ENCODE data around the gene APBB1IP.
A peak's percentile ranks its signal among the peaks of the same experiment; 100 is the strongest.
"Not testable (repeated sequence)": the region's sequence is repeated elsewhere in the genome, so short reads cannot be mapped to it uniquely, and the experiment has no call there.

Gene APBB1IP

DNA sequence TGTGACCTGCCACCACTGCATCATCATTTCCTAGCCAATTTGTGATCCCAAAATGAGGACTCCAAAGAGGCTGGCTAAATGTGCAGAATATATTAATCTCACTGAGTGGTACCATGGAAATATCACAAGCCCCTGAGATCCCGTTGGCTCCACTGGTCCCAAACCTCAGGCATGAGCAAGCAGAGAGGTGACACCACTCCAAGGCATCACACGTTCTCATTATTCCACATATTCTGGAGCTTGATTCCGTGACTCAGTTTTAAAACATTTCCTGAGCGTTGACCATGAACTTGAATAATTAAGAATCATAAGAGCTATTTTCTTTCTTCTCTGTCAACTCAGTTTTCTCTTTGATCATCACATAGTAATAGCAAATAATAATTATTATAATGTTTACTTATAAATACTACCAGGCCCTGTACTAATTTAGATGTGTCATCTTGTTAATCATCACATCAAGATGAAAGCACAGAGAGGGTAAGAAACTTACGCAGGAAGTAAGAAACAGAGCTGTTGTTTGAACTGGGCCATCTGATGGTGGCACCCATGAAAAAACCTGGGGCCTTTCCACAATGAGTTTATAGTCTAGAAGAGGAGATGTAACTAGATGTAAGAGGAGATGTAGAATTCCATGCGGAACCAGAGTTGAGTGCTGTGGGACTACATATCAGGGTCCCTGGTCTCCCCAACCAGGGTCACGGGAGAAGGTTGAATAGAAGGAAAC is 3.5 kb downstream of the APBB1IP start:
- DNase-seq: no peak

GRCh38 chr10:26445411-26446031 is 7.4 kb downstream of the APBB1IP start:
- no peak for DNase-seq

- DNase-seq: no peak
These were observed 8.1 kb downstream of the APBB1IP start for GRCh38 chr10:26446258-26446657.

DNA sequence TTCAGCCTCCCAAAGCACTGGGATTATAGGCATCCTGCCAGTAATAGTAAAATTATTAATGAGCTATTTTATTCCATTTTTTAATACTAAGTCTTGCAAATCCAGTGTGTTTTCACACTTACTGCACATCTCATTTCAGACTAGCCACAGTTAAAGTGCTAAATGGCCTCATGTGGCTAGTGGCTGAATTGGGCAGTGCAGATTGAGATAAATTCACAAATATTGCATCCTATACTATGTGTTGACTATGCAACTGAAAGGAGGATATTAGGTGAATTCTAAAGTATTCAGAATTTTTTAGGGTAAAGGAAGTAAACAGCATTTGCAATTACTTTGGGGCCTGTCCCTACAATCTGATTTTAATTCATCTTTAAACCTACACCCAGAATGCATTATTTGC is 10.2 kb downstream of the APBB1IP start:
- no peak for DNase-seq

DNA sequence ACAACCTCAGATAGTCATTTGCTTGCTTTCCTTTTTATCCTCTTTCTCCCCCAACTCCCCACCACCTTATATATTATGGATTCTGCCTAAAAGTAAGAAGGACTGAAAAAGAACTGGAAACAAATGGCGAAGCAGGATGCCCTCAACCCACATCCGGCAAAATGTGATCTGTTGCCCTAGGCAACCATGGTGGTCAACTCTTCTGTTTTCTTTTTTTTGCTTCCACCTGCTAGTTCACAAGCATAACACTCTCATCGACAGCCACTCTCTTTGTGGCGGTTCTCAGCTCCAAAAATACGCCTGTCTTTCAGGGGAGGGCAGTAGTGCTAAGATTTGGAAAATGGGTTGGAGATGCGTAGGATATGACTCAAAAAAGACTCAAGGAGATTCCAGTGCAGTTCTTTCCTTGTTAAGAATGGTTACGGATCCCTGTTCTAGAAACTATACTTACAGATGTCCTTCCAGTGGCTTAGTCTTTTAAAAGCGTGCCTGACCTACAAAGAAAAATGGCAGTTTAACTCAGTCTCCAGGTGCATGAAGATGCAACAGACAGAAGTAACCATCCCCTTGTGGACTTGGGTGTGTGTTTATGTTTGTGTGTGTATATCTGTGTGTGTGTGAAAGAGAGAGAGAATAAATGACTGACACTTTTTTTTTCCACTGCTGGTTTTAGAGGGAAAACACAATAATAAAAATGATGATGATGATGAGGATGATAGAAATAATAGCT is 10.7 kb downstream of the APBB1IP start:
- DNase-seq: peak; percentile 52

DNA sequence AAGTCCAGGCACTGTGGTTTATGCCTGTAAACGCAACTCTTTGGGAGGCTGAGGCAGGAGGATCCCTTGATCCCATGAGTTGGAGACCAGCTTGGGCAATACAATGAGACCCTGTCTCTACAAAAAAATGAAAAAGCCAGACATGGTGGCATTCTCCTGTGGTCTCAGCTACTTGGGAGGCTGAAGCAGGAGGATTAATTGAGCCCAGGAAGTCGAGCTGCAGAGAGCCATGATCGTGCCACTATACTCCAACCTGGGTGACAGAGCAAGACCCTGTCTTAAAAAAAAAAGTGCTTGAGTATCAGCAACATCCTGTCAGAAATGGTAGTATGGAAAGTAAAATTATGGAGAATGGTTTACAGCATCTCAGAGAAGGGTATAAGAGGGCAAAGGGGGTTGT is 11.6 kb downstream of the APBB1IP start:
- no peak for DNase-seq

GRCh38 chr10:26451903-26452302 is 13.8 kb downstream of the APBB1IP start:
- no peak for DNase-seq

DNA sequence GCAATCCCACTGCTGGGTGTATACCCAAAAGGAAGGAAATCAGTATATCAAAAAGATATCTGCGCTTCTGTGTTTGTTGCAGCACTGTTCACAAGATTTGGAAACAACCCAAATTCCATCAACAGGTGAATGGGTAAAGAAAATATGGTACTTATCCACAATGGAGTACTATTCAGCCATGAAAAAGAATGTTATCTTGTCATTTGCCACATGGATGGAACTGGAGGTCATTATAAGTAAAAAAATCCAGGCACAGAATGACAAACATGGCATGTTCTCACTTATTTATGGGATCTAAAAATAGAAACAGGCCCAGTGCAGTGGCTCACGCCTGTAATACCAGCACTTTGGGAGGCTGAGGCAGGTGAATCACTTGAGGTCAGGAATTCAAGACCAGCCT is 15.7 kb downstream of the APBB1IP start:
- no peak for DNase-seq

- no peak for DNase-seq
These were observed 16.8 kb downstream of the APBB1IP start for GRCh38 chr10:26454891-26455290.

DNA sequence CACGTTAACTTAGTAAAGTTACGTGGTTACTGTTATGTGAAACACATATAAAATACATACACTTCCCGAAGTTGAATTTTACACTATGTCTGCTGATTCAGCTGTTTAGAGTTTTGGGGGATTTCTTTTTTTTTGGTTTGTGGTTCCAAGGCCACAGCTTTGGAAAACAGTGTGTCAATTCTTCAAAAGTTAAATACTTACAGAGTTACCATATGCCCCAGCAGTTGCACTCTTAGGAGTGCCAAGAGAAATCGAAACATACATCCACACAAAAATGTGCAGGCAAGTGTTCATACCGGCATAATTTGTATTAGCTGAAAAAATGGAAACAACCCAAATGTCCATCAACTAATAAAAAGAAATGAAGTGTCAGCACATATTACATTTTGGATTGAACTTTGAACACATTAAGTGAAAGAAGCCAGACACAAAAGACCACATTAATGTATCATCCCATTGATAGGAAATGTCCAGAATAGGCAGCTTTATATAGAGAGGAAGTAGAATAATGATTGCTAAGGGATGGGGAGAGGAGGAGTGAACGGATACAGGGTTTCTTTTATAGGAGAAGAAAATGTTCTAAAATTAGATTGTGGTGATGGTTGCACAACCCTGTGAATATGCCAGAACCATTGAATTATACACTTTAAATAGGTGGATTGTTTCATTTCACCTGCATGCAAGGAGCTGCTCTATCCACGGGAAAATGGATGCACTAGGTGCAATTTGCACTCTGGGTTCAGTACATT is 17.6 kb downstream of the APBB1IP start:
- no peak for DNase-seq

GRCh38 chr10:26457088-26457487 is 18.9 kb downstream of the APBB1IP start:
- no peak for DNase-seq

GRCh38 chr10:26460736-26461135 is 22.6 kb downstream of the APBB1IP start:
- no peak for DNase-seq

GRCh38 chr10:26463986-26464385 is 25.8 kb downstream of the APBB1IP start:
- no peak for DNase-seq

GRCh38 chr10:26464632-26465280 is 26.6 kb downstream of the APBB1IP start:
- DNase-seq: no peak

GRCh38 chr10:26466531-26466930 is 28.4 kb downstream of the APBB1IP start:
- DNase-seq: not testable (repeated sequence)

DNA sequence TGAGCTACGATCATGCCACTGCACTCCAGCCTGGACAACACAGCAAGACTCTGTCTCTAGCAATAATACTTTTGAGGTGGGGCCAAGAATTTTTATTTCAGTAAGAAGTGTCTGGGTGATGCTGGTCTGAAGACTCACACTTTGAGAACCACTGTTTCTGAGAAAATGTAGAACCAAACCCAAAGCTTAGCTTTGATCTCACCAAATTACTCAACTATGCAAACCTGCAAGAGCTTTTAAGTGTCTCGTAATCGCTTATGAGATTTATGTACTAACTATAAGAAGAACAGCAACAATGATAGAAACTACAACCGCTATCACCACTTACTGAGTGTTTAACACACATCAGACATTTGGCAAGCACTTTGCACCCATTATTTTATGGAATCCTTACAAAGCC is 29.5 kb downstream of the APBB1IP start:
- DNase-seq: no peak

GRCh38 chr10:26468291-26468690 is 30.1 kb downstream of the APBB1IP start:
- DNase-seq: no peak

- DNase-seq: peak; percentile 60
These were observed 30.6 kb downstream of the APBB1IP start for GRCh38 chr10:26468700-26469099.

DNA sequence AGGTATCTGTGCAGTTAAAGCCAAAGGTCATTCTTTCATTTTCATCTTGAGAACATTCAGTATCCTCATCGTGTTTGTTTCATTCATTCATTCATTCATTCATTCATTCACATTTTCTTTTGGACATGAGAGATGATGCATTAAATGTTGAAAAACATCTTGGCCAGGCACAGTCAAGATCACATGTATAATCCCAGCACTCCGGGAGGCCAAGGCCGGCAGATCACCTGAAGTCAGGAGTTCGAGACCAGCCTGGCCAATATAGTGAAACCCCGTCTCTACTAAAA is 34.3 kb downstream of the APBB1IP start:
- DNase-seq: no peak

- DNase-seq: no peak
These were observed 35.9 kb downstream of the APBB1IP start for GRCh38 chr10:26474026-26474425.

GRCh38 chr10:26474845-26475244 is 36.7 kb downstream of the APBB1IP start:
- DNase-seq: not testable (repeated sequence)

- DNase-seq: no peak
These were observed 37.2 kb downstream of the APBB1IP start for GRCh38 chr10:26475386-26475785.

DNA sequence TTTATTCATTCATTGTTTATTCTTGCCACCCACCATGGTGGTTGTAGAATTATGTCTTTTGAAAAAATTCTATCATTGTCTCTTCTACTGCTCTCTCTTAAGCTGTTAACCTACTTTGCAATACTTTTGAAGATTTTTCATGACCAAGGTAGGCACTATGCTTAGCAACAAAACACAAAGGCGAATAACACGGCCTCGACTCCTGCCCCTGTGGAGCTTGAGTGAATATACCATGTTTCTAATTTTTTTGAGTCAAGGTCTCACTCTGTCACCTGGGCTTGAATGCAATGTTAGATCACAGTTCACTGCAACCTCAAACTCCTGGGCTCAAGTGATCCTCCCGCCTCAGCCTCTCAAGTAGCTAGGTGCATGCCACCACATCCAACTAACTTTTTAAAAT is 39.4 kb downstream of the APBB1IP start:
- DNase-seq: no peak

Measured in activated T-cell treated with anti-CD3 and anti-CD28 coated beads, Interleukin-2, amount 50 U/mL, for 1 hour (primary cell).